Measurements from ENCODE around the gene MBOAT2.
A peak's percentile ranks its signal among the peaks of the same experiment; 100 is the strongest.
"Not testable (repeated sequence)": the region's sequence is repeated elsewhere in the genome, so short reads cannot be mapped to it uniquely, and the experiment has no call there.

Gene MBOAT2

GRCh38 chr2:9003616-9004337 is at the start of gene MBOAT2:
TSS of gene MBOAT2 (minus strand) at chr2:9003684. CDS start at chr2:9003614, 70 bp downstream.
- DNase-seq, result peak; percentile 69

- DNase-seq, result no peak
These were observed 49.5 kb upstream of the MBOAT2 start for GRCh38 chr2:9052821-9053533.

- DNase-seq, result not testable (repeated sequence)
These were observed 48.0 kb upstream of the MBOAT2 start for GRCh38 chr2:9051451-9051850.

- no peak for DNase-seq
These were observed 46.8 kb upstream of the MBOAT2 start for GRCh38 chr2:9050122-9050809.

- DNase-seq, result no peak
These were observed 42.1 kb upstream of the MBOAT2 start for GRCh38 chr2:9045595-9045994.

GRCh38 chr2:9043491-9043890 is 40.0 kb upstream of the MBOAT2 start:
- not testable (repeated sequence) for DNase-seq

- no peak for DNase-seq
These were observed 33.7 kb upstream of the MBOAT2 start for GRCh38 chr2:9037166-9037565.

GRCh38 chr2:9033385-9034168 is 30.1 kb upstream of the MBOAT2 start:
- DNase-seq, result no peak

GRCh38 chr2:9032536-9033255 is 29.2 kb upstream of the MBOAT2 start:
- no peak for DNase-seq

- no peak for DNase-seq
These were observed 28.6 kb upstream of the MBOAT2 start for GRCh38 chr2:9032121-9032520.

- no peak for DNase-seq
These were observed 27.8 kb upstream of the MBOAT2 start for GRCh38 chr2:9031246-9031645.

GRCh38 chr2:9030841-9031240 is 27.4 kb upstream of the MBOAT2 start:
- DNase-seq, result no peak

- DNase-seq, result no peak
These were observed 26.7 kb upstream of the MBOAT2 start for GRCh38 chr2:9030190-9030589.

- no peak for DNase-seq
These were observed 26.2 kb upstream of the MBOAT2 start for GRCh38 chr2:9029721-9030120.

- no peak for DNase-seq
These were observed 24.4 kb upstream of the MBOAT2 start for GRCh38 chr2:9027884-9028283.

- DNase-seq, result no peak
These were observed 22.3 kb upstream of the MBOAT2 start for GRCh38 chr2:9025746-9026145.

- DNase-seq, result no peak
These were observed 21.1 kb upstream of the MBOAT2 start for GRCh38 chr2:9024575-9024974.

GRCh38 chr2:9021563-9022211 is 18.2 kb upstream of the MBOAT2 start:
- DNase-seq, result no peak

GRCh38 chr2:9020267-9020666 is 16.8 kb upstream of the MBOAT2 start:
- no peak for DNase-seq

GRCh38 chr2:9018534-9018933 is 15.1 kb upstream of the MBOAT2 start:
- no peak for DNase-seq

GRCh38 chr2:9018109-9018508 is 14.6 kb upstream of the MBOAT2 start:
- DNase-seq, result no peak

- no peak for DNase-seq
These were observed 13.9 kb upstream of the MBOAT2 start for GRCh38 chr2:9017411-9017810.

All from activated effector memory CD4-positive, alpha-beta T cell treated with Interleukin-2 at 50 U/mL for 16 hours (primary cell).